Measurements from ENCODE around the gene OTUD3.

The OTUD3 gene

DNA sequence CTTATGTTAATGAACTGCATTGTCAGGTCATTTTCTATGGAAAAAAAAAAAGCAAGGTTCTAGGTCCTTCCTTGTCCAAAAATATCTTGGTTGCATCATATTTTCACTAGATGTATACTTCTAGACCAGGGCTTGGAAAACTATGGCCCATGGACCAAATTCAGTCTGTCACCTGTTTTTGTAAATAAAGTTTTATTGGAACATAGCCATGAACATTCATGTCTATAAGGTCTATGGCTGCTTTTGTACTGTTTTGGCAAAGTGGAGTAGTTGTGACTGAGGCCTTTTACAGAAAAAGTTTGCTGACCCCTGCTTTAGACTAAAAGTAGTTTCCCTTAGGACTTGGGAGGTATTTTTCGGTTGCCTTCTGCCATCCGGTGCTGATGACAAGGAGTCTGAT, 60.5 kb downstream of the OTUD3 start:
- no peaks in the 10 kb centered on the region for H3K79me2 ChIP-seq (ENCODE audit: insufficient read depth, low read depth)
- no peak overlapping the region for H3K4me2 ChIP-seq
- TF ChIP-seq, protein P1, sequence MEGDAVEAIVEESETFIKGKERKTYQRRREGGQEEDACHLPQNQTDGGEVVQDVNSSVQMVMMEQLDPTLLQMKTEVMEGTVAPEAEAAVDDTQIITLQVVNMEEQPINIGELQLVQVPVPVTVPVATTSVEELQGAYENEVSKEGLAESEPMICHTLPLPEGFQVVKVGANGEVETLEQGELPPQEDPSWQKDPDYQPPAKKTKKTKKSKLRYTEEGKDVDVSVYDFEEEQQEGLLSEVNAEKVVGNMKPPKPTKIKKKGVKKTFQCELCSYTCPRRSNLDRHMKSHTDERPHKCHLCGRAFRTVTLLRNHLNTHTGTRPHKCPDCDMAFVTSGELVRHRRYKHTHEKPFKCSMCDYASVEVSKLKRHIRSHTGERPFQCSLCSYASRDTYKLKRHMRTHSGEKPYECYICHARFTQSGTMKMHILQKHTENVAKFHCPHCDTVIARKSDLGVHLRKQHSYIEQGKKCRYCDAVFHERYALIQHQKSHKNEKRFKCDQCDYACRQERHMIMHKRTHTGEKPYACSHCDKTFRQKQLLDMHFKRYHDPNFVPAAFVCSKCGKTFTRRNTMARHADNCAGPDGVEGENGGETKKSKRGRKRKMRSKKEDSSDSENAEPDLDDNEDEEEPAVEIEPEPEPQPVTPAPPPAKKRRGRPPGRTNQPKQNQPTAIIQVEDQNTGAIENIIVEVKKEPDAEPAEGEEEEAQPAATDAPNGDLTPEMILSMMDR (conservative IDR thresholded peaks at IDR 0.05; ENCODE audit: low read depth, low read length) = no peak
- no peak overlapping the region for H3K9ac ChIP-seq
- peaks cover 28% of the 10 kb centered on the region; the same call in 1 of the 2 replicates for H3K27me3 ChIP-seq (ENCODE audit: insufficient read depth, low read depth)
- H4K20me1 ChIP-seq (ENCODE audit: insufficient read depth) = no peaks in the 10 kb centered on the region
- H3K4me1 ChIP-seq (ENCODE audit: low read depth, poor library complexity, severe bottlenecking) = no peaks in the 10 kb centered on the region
- no peak overlapping the region for H3K27ac ChIP-seq
- no peak overlapping the region for H3K4me3 ChIP-seq (IDR thresholded peaks at IDR 0.05; ENCODE audit: insufficient read depth, low read depth, low read length)
- no peak overlapping the region for H2AFZ ChIP-seq (ENCODE audit: low read depth)
- H3K36me3 ChIP-seq (ENCODE audit: insufficient read depth) = no peaks in the 10 kb centered on the region

DNA sequence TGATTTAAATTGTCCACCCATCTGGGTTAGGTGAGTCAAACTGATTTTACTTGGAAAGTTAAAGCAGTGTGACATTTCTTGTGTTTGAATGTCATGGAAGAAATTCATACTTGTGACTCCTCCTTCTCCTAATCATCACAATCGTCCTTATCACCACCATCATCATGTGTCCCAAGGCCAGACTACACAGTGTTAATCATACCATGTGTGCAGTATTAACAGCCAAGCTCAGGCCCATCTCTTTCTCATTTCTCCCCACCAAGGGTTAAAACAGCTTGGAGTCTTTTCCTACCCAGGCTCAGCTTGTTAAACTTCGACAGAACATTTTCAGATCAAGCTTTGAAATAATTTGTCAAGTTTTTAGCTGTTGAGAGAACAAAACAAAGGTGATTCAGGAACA, 63.7 kb downstream of the OTUD3 start:
- TF ChIP-seq, protein P1 (conservative IDR thresholded peaks at IDR 0.05; ENCODE audit: low read depth, low read length) = no peak
- Histone ChIP-seq H3K4me3 (IDR thresholded peaks at IDR 0.05; ENCODE audit: insufficient read depth, low read depth, low read length) (no peak overlapping the region), H3K79me2 (ENCODE audit: insufficient read depth, low read depth) (no peaks in the 10 kb centered on the region), H3K4me1 (ENCODE audit: low read depth, poor library complexity, severe bottlenecking) (no peaks in the 10 kb centered on the region), H3K27ac (no peak overlapping the region), H3K36me3 (ENCODE audit: insufficient read depth) (no peaks in the 10 kb centered on the region), H3K9ac (no peak overlapping the region), H2AFZ (ENCODE audit: low read depth) (no peak overlapping the region), H3K4me2 (no peak overlapping the region), H4K20me1 (ENCODE audit: insufficient read depth) (no peaks in the 10 kb centered on the region), H3K27me3 (ENCODE audit: insufficient read depth, low read depth) (peaks cover 29% of the 10 kb centered on the region; the same call in 1 of the 2 replicates)

DNA sequence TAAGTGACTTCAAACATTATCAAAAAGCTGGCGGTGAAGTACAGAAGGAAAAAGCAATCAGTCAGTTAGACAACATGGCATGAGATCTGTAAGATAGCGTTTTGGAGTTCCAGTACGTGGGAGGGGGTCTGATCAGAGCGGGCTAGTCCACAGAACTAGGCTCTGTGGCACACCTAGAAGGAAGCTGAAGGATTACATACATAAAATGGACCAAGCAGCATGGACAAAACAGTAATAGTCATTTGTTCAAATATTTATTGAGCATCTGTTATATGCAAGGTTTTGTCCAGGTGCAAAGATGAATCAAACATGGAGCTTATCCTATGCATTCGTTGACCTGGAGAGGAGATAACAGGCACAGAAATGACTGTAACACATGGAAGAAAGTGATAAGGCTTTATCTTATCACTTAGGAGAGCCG, 64.1 kb downstream of the OTUD3 start:
- TF ChIP-seq, protein P1 (conservative IDR thresholded peaks at IDR 0.05; ENCODE audit: low read depth, low read length) = no peak
- Histone ChIP-seq H3K27ac (no peak overlapping the region), H2AFZ (ENCODE audit: low read depth) (no peak overlapping the region), H3K4me3 (IDR thresholded peaks at IDR 0.05; ENCODE audit: insufficient read depth, low read depth, low read length) (no peak overlapping the region), H3K9ac (no peak overlapping the region), H3K36me3 (ENCODE audit: insufficient read depth) (no peaks in the 10 kb centered on the region), H3K4me2 (no peak overlapping the region), H3K4me1 (ENCODE audit: low read depth, poor library complexity, severe bottlenecking) (no peaks in the 10 kb centered on the region), H3K79me2 (ENCODE audit: insufficient read depth, low read depth) (no peaks in the 10 kb centered on the region), H3K27me3 (ENCODE audit: insufficient read depth, low read depth) (peaks cover 25% of the 10 kb centered on the region; the same call in 1 of the 2 replicates), H4K20me1 (ENCODE audit: insufficient read depth) (no peaks in the 10 kb centered on the region)

DNA sequence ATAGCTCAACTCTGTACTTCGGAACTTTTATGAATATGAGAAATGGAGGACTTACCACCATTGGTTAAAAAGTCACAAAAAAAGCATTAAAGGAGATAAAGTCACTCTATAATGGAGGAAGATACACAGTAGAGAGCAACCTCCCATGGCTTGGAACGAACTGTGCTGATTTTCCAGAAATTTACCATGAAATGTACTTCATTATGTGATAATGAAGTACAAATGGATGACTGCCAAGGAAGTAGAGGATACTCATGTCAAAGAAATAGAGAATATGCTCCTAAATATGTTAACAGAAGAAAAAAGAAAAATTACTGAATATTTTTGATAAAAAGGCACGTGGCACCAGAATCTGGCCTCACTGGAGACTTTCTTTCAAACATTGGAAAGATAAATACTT, 64.8 kb downstream of the OTUD3 start:
- no peaks in the 10 kb centered on the region for H4K20me1 ChIP-seq (ENCODE audit: insufficient read depth)
- TF ChIP-seq, protein P1 (conservative IDR thresholded peaks at IDR 0.05; ENCODE audit: low read depth, low read length) = no peak

More for the DNA sequence above, 64.8 kb downstream of the OTUD3 start:
- Histone ChIP-seq H3K4me2 (no peak overlapping the region), H3K27me3 (ENCODE audit: insufficient read depth, low read depth) (peaks cover 25% of the 10 kb centered on the region; the same call in 1 of the 2 replicates), H3K4me3 (IDR thresholded peaks at IDR 0.05; ENCODE audit: insufficient read depth, low read depth, low read length) (no peak overlapping the region), H2AFZ (ENCODE audit: low read depth) (no peak overlapping the region), H3K4me1 (ENCODE audit: low read depth, poor library complexity, severe bottlenecking) (no peaks in the 10 kb centered on the region), H3K9ac (no peak overlapping the region), H3K36me3 (ENCODE audit: insufficient read depth) (no peaks in the 10 kb centered on the region), H3K79me2 (ENCODE audit: insufficient read depth, low read depth) (no peaks in the 10 kb centered on the region), H3K27ac (no peak overlapping the region)

Measured in KMS-11 (cell line).